Tibial artery (tissue), 4 donors: ENCODE results near the gene UTP14C.
"Not testable (repeated sequence)": the region's sequence is repeated elsewhere in the genome, so short reads cannot be mapped to it uniquely, and the experiment has no call there.

ENCODE experiments used
- DNase-seq, 2 donors: peaks; one replicate each; pipeline ENCODE4 v3.0.0-alpha.2; 2019
- H3K27ac ChIP-seq, 2 donors: fragments of 200-600 bp; sonication (generic) in 1 of 2; 1 replicate in 1 of 2; 2 replicates in 1 of 2; pipeline ENCODE4 v1.5.1; 2018 to 2019; ENCODE audit warnings: mild to moderate bottlenecking in 1 of 2
- H3K27me3 ChIP-seq, 2 donors: fragments of 200-600 bp; sonication (generic) in 1 of 2; one replicate each; pipeline versions ENCODE4 v1.5.1 to v1.6.0; 2016 to 2019
- H3K36me3 ChIP-seq, 3 donors: fragments of 200-600 bp; sonication (generic) in 2 of 3; one replicate each; pipeline ENCODE4 v1.5.1; 2016 to 2019; ENCODE audit warnings: mild to moderate bottlenecking in 2 of 3
- H3K4me1 ChIP-seq, 4 donors: fragments of 200-600 bp; sonication (generic) in 2 of 4; 1 replicate in 3 of 4; 2 replicates in 1 of 4; pipeline ENCODE4 v1.5.1; 2016 to 2019
- H3K4me3 ChIP-seq, 2 donors: fragments of 200-600 bp; sonication (generic) in 1 of 2; 1 replicate in 1 of 2; 2 replicates in 1 of 2; pipeline ENCODE4 v1.5.1; 2018 to 2019; ENCODE audit warnings: mild to moderate bottlenecking in 2 of 2
- H3K9me3 ChIP-seq, 3 donors: fragments of 200-600 bp; sonication (generic) in 1 of 3; one replicate each; pipeline ENCODE4 v1.5.1; 2016 to 2019
- intact Hi-C: fragments of 100-400 bp; cut with DNase I; formaldehyde crosslinking; loops from one replicate; pipeline ENCODE4 v1.15.0; 2023; ENCODE audit warnings: low total_unique reads
- TF ChIP-seq, protein P1 (sequence below), 2 experiments: fragments of 200-600 bp in 1 of 2; fragments of 450-650 bp in 1 of 2; IDR thresholded peaks; one replicate each; pipeline ENCODE4 v1.5.1; 2017 to 2019; ENCODE audit warnings: antibody characterized with exemption in 2 of 2, mild to moderate bottlenecking in 1 of 2, moderate library complexity in 1 of 2

The UTP14C gene

GRCh38 chr13:52053460-52053859, 29.0 kb downstream of the UTP14C start:
- TF ChIP-seq, protein P1, sequence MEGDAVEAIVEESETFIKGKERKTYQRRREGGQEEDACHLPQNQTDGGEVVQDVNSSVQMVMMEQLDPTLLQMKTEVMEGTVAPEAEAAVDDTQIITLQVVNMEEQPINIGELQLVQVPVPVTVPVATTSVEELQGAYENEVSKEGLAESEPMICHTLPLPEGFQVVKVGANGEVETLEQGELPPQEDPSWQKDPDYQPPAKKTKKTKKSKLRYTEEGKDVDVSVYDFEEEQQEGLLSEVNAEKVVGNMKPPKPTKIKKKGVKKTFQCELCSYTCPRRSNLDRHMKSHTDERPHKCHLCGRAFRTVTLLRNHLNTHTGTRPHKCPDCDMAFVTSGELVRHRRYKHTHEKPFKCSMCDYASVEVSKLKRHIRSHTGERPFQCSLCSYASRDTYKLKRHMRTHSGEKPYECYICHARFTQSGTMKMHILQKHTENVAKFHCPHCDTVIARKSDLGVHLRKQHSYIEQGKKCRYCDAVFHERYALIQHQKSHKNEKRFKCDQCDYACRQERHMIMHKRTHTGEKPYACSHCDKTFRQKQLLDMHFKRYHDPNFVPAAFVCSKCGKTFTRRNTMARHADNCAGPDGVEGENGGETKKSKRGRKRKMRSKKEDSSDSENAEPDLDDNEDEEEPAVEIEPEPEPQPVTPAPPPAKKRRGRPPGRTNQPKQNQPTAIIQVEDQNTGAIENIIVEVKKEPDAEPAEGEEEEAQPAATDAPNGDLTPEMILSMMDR (IDR thresholded peaks at IDR 0.05): no peak
- Histone ChIP-seq H3K27ac (no peak overlapping the region), H3K9me3 (peaks cover 0 to 30% (median 0%) of the 10 kb centered on the region in 3 donors), H3K27me3 (no peaks in the 10 kb centered on the region), H3K36me3 (no peaks in the 10 kb centered on the region), H3K4me3 (no peak overlapping the region), H3K4me1 (no peaks in the 10 kb centered on the region)
- intact Hi-C loops: no loop called here
- no peak for DNase-seq

DNA sequence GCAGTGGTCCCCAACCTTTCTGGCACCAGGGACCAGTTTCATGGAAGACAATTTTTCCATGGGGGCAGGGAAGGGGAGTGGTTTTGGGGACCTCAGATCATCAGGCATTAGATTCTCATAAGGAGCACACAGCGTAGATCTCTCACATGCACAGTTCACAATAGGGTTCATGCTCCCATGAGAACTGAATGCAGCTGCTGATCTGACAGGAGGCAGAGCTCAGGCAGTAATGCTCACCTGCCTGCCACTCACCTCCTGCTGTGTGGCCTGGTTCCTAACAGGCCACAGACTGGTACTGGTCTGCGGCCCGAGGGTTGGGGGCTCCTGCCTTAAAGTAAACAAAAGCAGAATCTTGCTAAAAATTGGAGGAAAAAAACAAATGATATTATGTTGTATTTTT, 36.6 kb downstream of the UTP14C start:
- H3K4me3 ChIP-seq, intact Hi-C loops, DNase-seq, H3K4me1 ChIP-seq, H3K27ac ChIP-seq, H3K27me3 ChIP-seq, H3K9me3 ChIP-seq, H3K36me3 ChIP-seq: not testable (repeated sequence)

DNA sequence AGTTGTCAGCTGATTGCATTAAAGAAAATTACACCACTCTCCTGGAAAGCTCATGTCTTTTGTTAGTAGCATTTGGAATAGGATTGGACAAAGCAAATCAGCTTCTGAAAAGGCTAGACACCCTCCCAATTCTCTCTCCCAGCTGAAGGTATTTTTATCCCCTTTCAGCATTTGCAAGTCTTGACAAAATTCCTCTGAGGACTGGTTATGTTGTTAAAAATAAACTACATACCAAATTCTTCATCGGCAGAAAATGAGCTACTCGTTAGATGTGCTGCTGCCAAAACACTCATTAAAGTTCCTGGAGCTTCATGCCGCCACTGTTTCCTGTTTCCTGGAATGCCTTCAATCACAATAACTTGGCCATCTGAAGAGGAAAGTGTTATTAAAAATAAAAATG, 37.1 kb downstream of the UTP14C start:
- intact Hi-C loops: no loop called here
- Histone ChIP-seq H3K27ac (no peak overlapping the region), H3K27me3 (no peaks in the 10 kb centered on the region), H3K4me3 (no peak overlapping the region), H3K36me3 (no peaks in the 10 kb centered on the region), H3K4me1 (peaks cover 0 to 9% (median 8%) of the 10 kb centered on the region in 4 donors), H3K9me3 (peaks cover 0 to 13% (median 3%) of the 10 kb centered on the region in 3 donors)
- DNase-seq: no peak
- TF ChIP-seq, protein P1 (IDR thresholded peaks at IDR 0.05): no peak

- no peak overlapping the region for H3K27ac ChIP-seq
- intact Hi-C loops: no loop called here
- H3K4me1 ChIP-seq: no peaks in the 10 kb centered on the region
- no peaks in the 10 kb centered on the region for H3K27me3 ChIP-seq
- DNase-seq: no peak
- no peak overlapping the region for H3K4me3 ChIP-seq
- no peaks in the 10 kb centered on the region for H3K36me3 ChIP-seq
- TF ChIP-seq, protein P1 (IDR thresholded peaks at IDR 0.05): no peak
- peaks cover 5 to 28% (median 22%) of the 10 kb centered on the region in 3 donors for H3K9me3 ChIP-seq
These were observed 42.7 kb downstream of the UTP14C start for GRCh38 chr13:52067237-52067636.

- no peaks in the 10 kb centered on the region for H3K27me3 ChIP-seq
- no peaks in the 10 kb centered on the region for H3K4me1 ChIP-seq
- peaks cover 5 to 21% (median 19%) of the 10 kb centered on the region in 3 donors for H3K9me3 ChIP-seq
- no peak overlapping the region for H3K4me3 ChIP-seq
- DNase-seq: no peak
- H3K27ac ChIP-seq: no peak overlapping the region
- no peaks in the 10 kb centered on the region for H3K36me3 ChIP-seq
- intact Hi-C loops: no loop called here
- TF ChIP-seq, protein P1 (IDR thresholded peaks at IDR 0.05): no peak
These were observed 46.5 kb downstream of the UTP14C start for GRCh38 chr13:52070929-52071523.
